Left renal cortex interstitium (tissue), 4 donors: Measurements from ENCODE around the gene RASGRP4. TPM values are rescaled to one million over a fixed set of nuclear protein-coding genes. Genes with fewer than 3 reads are reported as not detected.
"Not testable (repeated sequence)": the region's sequence is repeated elsewhere in the genome, so short reads cannot be mapped to it uniquely, and the experiment has no call there.

Experiments used
- DNase-seq, 4 donors: peaks; one replicate each; pipeline ENCODE4 v3.0.0-alpha.2; 2013; ENCODE audit warnings: low read depth in 4 of 4, low spot score in 2 of 4, missing footprints in 1 of 4
- polyA plus RNA-seq, 4 donors: library from polyadenylated mRNA; unstranded; fragments of 120-200 nt; gene quantifications; one replicate each; pipeline ENCODE4 v1.2.1, GENCODE V29; 2013; ENCODE audit not compliant: insufficient read length in 4 of 4

Gene RASGRP4
- polyA plus RNA-seq, 4 donors = 0.72 to 1.4 (median 0.82) TPM

- DNase-seq = no peak
These were observed 8.2 kb downstream of the RASGRP4 start for GRCh38 chr19:38417544-38418506.

- DNase-seq = no peak
These were observed 8.9 kb downstream of the RASGRP4 start for GRCh38 chr19:38417146-38417543.

- no peak for DNase-seq
These were observed 12.6 kb downstream of the RASGRP4 start for GRCh38 chr19:38413416-38413815.

DNA sequence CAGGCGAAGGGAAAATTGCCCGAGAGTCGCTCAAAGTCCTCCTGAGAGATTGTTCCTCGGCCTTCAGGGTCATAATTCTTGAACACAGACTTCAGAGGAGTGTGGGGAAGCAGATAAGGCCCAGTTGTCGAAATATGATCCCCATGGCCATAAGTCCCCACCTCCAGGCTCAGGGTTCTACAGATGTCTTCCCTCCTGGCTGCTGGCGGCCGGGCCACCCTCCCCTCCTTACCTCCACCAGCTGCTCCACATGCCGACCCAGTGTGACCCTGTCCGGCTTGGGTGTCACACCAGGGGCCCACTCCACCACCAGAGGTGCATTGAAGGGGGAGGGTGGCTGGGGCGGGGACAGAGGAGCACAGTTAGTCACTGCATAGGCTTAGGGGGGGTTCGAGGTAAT lies 13.1 kb downstream of the RASGRP4 start:
- no peak for DNase-seq

DNA sequence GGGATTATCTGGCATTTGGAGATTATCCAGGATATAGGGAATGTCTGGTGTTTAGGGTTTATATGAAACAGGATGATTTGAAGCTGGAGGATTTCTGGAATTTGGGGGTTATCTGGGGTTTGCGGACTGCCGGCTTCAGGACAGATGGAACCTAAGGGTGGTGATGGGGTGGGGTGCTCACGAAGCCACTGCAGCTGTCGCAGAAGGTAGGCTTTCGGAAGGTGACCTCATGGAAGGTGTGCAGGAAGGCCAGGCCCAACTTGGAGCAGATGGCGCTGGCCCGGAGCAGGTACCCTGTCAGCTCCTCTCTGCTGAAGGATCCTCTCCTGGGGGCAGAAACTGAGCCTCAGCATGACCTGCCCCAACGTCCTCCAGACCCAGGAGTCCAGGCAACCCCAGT lies 13.5 kb downstream of the RASGRP4 start:
- DNase-seq = no peak

DNA sequence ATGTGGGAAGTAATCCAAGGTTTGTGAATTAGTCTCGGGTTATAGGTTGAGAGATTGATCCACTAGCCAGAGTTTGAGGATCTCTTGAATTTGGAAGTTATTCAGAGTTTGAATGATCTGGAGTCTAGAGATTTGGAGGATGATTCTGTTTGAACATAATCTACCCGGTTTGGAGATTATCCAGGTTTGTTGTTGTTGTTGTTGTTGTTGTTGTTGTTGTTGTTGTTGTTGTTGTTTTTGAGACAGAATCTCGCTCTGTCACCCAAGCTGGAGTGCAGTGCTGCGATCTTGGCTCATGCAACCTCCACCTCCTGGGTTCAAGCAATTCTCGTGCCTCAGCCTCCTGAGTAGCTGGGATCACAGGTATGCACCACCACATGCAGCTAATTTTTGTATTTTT lies 14.1 kb downstream of the RASGRP4 start:
- DNase-seq = not testable (repeated sequence)

DNA sequence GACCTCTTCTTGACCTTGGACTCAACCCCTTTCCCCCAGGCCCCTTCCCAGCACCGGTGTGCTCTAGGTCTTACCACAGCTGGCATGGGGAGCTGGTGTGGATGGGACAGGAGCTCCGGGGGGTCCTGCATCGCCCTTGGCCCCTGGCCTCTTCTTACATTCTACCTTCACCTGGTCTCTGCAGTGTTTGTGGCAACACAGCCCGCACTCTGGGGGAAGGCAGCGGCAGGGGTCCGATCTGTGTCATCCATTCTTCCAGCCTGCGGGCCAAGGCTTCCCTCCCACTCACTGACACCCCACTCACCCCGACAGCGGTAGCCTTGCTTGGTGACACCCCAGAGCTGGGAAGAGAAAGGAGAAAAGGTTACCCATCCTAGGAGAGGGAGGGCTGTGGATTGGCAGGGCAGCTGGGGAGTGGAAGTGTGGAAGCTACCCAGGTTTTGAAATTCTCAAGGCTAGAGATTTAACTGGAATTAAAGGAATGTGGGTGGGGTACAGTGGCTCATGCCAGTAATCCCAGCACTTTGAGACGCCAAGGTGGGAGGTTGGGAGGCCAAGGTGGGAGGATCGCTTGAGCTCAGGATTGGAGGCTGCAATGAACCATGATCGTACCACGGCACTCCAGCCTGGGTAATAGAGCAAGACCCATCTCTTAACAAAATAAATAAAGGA lies 14.8 kb downstream of the RASGRP4 start:
- no peak for DNase-seq

DNA sequence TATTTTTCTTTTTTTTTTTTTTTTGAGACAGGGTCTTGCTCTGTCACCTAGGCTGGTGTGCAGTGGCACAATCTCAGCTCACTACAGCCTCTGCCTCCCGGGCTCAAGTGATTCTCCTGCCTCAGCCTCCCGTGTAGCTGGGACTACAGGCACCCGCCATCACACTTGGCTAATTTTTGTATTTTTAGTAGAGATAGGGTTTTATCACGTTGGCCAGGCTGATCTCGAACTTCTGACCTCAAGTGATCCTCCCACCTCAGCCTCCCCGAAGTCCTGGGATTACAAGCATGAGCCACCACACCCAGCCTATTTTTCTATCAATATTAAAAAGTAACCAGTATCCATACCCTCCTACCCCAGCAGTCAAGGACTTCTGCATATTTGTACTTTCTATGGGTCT lies 15.6 kb downstream of the RASGRP4 start:
- DNase-seq = not testable (repeated sequence)

GRCh38 chr19:38409631-38410133 lies 16.3 kb downstream of the RASGRP4 start:
- no peak for DNase-seq

DNA sequence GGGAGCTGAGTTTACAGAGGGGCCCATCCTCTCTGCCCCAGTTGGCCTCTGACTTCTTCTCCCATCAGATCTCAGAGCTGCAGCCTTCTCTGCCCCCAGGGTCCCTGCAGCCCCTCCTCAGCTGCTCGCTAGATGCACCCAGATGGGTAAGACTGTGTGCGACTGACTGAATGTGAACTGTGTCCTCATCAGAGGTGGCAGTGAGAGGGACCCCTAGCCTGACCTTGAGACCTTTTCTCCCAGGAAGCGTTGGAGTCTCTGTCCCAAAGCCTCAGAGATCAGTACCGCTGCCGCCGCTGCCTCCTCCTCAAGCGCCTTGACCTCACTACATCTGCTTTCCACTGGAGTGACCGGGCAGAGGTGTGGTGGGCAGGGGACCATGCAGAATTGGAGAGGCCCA lies 20.7 kb downstream of the RASGRP4 start:
- no peak for DNase-seq

GRCh38 chr19:38404858-38405257 lies 21.2 kb downstream of the RASGRP4 start:
- no peak for DNase-seq

- DNase-seq = peak; percentile 82 to 95 (median 92)
These were observed 22.9 kb downstream of the RASGRP4 start, which contains the start of gene FAM98C for GRCh38 chr19:38402967-38403674. Gene FAM98C (plus strand): TSS chr19:38403093. CDS start chr19:38403154, 61 bp downstream.

DNA sequence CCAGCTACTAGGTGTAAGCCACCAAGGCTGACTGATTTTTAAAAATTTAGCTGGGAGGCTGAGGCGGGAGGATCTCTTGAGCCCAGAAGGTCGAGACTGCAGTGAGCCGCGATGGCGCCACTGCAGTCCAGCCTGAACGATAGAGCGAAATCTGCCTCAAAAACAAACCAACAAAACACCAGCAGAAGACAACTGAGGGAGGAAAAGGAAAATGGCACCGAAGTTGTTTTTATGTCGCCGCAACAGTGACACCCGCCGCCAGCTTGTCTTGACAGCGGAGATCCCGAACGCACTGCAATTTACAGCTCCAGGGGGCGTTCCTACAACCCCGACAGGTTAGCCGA lies 23.4 kb downstream of the RASGRP4 start:
- DNase-seq = no peak

GRCh38 chr19:38401148-38401547 lies 24.9 kb downstream of the RASGRP4 start:
- DNase-seq = no peak

DNA sequence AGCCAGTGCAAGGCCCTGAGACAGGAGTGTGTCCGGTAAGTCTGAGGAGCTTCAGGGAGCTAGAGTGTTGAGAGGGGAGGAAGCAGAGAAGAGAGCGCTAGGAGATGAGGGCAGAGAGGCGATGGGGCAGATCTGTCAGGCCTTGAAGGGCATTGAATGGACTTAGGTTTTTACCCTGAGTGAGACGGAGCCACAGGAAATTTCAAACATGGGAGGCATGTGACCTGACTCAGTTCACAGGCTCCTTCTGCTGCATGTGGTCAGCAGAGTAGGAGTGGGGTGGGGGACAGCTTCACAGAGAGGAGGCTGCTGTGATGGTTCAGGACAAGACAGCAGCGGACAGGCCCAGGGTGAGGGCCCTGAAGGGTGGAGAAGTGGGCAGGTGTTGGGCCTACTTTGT lies 25.7 kb downstream of the RASGRP4 start:
- DNase-seq = no peak

- DNase-seq = no peak
These were observed 26.5 kb downstream of the RASGRP4 start for GRCh38 chr19:38399537-38399936.

GRCh38 chr19:38399081-38399480 lies 26.9 kb downstream of the RASGRP4 start:
- DNase-seq = no peak

DNA sequence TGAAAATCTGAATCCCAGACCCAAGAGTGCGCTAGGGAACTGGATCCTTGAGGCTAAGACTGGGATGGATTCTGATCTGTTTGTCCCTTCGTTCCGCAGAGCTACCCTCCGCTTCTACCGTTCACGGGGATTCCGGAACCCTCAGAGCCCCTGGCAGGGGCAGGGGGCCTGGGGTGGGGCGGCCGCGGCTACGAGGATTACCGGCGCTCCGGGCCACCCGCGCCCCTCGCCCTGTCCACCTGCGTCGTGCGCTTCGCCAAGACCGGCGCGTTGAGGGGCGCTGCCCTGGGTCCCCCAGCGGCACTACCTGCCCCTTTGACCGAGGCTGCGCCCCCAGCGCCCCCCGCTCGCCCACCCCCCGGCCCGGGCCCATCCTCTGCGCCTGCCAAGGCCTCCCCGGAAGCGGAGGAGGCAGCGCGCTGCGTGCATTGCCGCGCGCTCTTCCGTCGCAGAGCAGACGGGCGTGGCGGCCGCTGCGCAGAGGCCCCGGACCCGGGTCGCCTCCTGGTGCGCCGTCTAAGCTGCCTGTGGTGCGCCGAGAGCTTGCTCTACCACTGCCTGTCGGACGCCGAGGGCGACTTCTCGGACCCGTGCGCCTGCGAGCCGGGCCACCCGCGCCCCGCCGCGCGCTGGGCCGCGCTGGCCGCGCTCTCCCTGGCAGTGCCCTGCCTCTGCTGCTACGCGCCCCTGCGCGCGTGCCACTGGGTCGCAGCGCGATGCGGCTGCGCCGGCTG lies 30.5 kb downstream of the RASGRP4 start:
- no peak for DNase-seq

DNA sequence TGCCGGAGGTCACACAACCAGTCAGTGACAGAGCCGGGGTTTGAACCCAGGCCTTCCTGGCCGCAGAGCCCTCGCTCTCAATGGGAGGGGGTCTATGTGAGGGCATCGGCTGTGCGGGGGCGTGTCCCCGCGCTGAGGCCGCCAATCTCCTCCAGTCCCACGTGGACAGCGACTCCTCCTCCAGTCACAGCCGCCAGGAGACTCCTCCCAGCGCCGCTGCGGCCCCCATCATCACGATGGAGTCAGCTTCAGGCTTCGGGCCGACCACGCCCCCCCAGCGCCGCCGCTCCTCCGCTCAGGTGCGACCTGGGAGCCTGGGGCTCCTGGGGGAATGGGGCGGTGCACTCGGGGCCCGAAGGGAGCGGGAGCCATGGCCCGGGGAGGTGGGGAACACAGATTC lies 31.5 kb downstream of the RASGRP4 start:
- DNase-seq = no peak

DNA sequence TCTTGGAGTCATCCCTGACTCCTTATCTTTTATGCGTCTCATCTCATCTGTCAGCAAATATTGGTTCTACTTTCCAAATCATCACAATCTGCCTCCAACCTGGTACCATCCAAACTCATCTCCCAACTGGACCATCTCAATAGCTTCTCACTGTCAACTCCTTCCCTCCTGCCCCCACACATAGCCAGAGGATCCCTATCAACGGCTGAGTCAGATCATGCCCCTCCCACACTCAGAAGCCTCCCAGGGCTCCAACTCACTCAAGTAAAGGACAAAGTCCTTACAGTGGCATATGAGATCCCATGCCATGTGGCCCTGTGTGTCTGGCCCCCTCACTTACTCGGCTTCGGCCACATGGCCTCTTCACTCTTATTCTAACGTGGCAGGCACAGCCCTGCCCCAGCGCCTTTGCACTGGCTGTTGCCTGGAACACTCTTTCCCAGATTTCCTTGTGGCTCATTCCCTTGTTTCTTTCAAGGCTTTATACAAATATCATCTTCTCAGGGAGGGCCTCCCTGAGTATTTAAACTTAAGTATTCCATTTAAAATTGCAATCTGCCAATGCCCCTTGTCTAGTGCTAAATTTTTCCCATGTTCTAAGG lies 33.2 kb downstream of the RASGRP4 start:
- DNase-seq = no peak
